Cardiac septum (tissue), 1 donor: Measurements from ENCODE around the gene CAMK1G. TPM values are rescaled to one million over a fixed set of nuclear protein-coding genes. Genes with fewer than 3 reads are reported as not detected.

ENCODE experiments used
- DNase-seq: peaks from one replicate; pipeline ENCODE4 v3.0.0-alpha.2; 2020; ENCODE audit warnings: low spot score
- intact Hi-C: fragments of 100-400 bp; cut with DNase I; formaldehyde crosslinking; loops from one replicate; pipeline ENCODE4 v1.14.0; 2022
- long read RNA-seq: library from polyadenylated mRNA; unstranded; transcript quantifications from one replicate; pipeline ENCODE4 v2.0.0, GENCODE V29; 2021
- total RNA-seq: library from RNA; stranded (reverse); fragmentation: NEBNext Ultra II Directional; extraction: Animal tissue kit (Norgen Biotek cat#: 25700); gene quantifications from one replicate; pipeline ENCODE4 v1.2.1, GENCODE V29; 2021
- donor health status: DM: no; HTN: no; CAD: no.

The CAMK1G gene
- not detected for total RNA-seq
- long read RNA-seq, result 0 reads

GRCh38 chr1:209583408-209583807 is at the start of gene CAMK1G:
TSS of gene CAMK1G (plus strand) at chr1:209583714. CDS start at chr1:209594984, 11,270 bp downstream.
- intact Hi-C loops, result no loop called here
- DNase-seq, result no peak

GRCh38 chr1:209534496-209535250 is 48.8 kb upstream of the CAMK1G start:
- DNase-seq, result no peak
- intact Hi-C loops, result no loop called here

- intact Hi-C loops, result no loop called here
- DNase-seq, result no peak
Observed at GRCh38 chr1:209536843-209537242, 46.7 kb upstream of the CAMK1G start.

- intact Hi-C loops, result no loop called here
- DNase-seq, result no peak
Observed at GRCh38 chr1:209537336-209538114, 46.0 kb upstream of the CAMK1G start.

GRCh38 chr1:209539576-209539975 is 43.9 kb upstream of the CAMK1G start:
- intact Hi-C loops, result no loop called here
- DNase-seq, result no peak

- intact Hi-C loops, result no loop called here
Observed at GRCh38 chr1:209542585-209542984, 40.9 kb upstream of the CAMK1G start.

GRCh38 chr1:209544098-209544497 is 39.4 kb upstream of the CAMK1G start:
- intact Hi-C loops, result no loop called here
- DNase-seq, result no peak

More at GRCh38 chr1:209542585-209542984, 40.9 kb upstream of the CAMK1G start:
- DNase-seq, result no peak

- intact Hi-C loops, result no loop called here
Observed at GRCh38 chr1:209545423-209545822, 38.1 kb upstream of the CAMK1G start.

GRCh38 chr1:209546390-209547085 is 37.0 kb upstream of the CAMK1G start:
- intact Hi-C loops, result no loop called here
- DNase-seq, result no peak

More at GRCh38 chr1:209545423-209545822, 38.1 kb upstream of the CAMK1G start:
- no peak for DNase-seq

GRCh38 chr1:209547626-209548025 is 35.9 kb upstream of the CAMK1G start:
- DNase-seq, result no peak
- intact Hi-C loops, result no loop called here

GRCh38 chr1:209549443-209550205 is 33.9 kb upstream of the CAMK1G start:
- DNase-seq, result no peak
- intact Hi-C loops, result no loop called here

GRCh38 chr1:209550519-209550918 is 33.0 kb upstream of the CAMK1G start:
- no peak for DNase-seq
- intact Hi-C loops, result no loop called here

GRCh38 chr1:209552406-209553264 is 30.9 kb upstream of the CAMK1G start:
- DNase-seq, result no peak
- intact Hi-C loops, result no loop called here

GRCh38 chr1:209554761-209555611 is 28.5 kb upstream of the CAMK1G start:
- intact Hi-C loops, result no loop called here
- no peak for DNase-seq

GRCh38 chr1:209556162-209556690 is 27.3 kb upstream of the CAMK1G start:
- DNase-seq, result no peak
- intact Hi-C loops, result no loop called here

- DNase-seq, result no peak
- intact Hi-C loops, result no loop called here
Observed at GRCh38 chr1:209557221-209557620, 26.3 kb upstream of the CAMK1G start.

GRCh38 chr1:209560529-209560928 is 23.0 kb upstream of the CAMK1G start:
- intact Hi-C loops, result no loop called here
- no peak for DNase-seq
